HTERT RPE-1 (cell line): ENCODE measurements around the gene LGALS3BP.

Experiments used
- in situ Hi-C: fragments of 300-500 bp; cut with MboI; formaldehyde crosslinking; loops from 4 replicates; pipeline ENCODE4 v1.14.3; 2020; ENCODE audit warnings: low sequenced_read_pairs

LGALS3BP gene

DNA sequence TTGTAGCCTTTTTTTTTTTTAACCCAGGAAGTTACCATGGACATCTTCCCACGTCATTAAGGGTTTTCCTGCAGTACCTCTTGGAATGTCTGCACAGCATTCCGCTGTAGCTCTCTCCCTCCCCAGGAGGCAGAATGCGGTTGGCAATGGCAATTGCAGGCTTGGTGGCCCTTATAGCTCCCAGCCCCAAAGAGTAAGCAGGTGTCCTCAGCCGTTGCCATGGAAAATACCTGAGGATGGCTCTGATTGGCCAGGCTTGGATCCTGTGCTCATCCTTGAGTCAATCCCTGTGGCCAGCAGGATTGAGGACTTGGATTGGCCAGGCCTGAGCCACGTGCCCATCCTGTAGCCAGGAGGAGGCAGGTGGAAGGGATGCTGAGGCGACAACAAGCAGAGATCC, 39.0 kb downstream of the LGALS3BP start:
- in situ Hi-C loops: no loop called here

DNA sequence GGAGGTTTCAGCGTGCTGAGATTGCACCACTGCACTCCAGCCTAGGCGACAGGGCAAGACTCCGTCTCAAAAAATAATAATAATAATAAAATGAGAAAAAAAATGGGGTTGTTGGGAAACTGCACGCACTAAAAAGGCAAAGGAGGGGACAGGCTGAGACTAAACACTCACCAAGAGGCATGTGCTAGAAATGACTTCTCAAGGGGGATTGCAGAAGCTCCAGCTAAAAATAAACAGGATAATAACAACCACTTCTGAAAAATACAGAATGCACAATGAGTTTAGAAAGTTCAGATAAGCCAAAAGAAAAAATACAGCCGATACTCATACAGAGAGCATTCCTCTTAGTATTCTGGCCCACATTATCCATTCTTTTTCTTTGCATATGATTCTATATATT, 39.5 kb downstream of the LGALS3BP start:
- in situ Hi-C loops: no loop called here

DNA sequence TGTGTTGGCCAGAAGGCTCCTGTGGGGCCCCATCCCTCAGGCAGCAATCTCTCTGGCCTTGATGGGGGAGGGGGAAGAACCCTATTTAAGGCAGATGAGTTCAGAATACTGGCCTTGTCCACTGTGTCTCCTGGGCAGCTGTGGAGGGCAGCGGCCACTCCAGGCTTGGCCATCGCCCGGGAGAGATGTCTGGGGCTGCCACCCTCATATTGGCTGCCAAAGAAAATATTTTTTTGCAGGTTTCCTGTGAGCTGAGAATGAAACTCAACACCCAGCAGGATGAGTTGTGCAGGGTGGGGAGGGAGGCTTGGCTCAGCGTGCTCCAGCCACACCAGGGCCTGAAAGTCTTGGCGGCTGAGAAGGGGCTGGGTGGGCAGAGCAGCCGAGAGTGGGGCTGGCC, 40.1 kb downstream of the LGALS3BP start:
- in situ Hi-C loops: no loop called here

DNA sequence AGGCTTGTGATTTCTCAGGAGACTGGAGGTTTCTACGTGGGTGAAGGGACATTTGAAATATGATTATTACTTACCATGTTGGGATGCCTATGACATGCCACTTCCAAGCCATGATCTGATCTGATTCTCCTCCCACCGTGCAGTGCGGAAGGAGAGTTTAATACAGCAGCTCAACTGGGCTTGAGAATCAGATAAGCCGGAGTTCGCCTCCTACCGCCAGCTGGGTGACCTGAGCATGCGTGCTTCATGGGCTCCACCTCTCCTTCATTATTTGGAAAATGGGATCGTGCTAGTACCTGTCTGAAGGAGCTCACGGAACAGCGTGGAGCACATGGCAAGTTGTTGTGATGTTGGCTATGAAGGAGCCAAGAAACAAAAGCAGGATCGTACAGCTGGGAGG, 42.2 kb downstream of the LGALS3BP start:
- in situ Hi-C loops: no loop called here

DNA sequence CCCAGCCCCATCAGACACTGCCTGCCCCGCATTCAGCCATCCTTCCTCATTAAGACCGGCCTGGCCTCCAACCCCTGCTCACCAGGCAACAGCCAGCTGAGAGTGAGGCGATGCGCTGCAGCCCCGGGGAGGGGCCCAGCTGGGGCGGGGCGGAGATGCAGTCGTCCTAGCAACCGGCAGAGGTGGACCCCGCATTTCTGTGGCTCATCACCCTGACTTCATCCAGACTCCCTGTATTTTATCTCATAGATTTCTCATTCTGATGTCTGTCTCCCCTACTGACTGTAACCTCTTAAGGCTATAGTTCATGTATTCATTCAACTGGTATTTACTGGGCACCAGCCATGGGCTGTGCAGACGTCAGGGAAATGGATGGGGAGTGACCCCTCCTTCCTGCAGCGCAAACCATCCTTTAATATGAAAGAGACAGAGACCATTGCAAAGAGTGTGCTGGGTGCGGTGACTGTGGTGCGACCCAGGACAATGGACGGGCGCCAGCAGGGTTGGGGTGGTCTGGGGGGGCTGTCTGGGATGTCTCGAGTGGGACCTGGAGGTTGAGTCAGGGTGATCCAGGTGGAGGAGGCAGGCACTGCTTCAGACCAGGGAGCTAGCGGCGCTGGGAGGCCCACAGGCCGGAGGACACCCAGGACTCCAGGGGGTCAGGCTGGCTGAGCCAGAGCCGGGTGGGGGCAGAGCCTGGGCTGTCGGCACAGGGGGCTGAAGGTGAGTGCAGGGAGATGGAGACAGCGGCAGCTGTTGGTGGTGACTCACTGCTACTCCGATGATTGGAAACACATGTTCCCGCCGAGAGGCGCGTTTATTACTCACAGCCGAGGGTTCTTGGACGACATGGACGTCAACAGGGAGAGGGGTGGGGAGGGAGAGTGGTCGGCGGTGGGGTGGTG, 44.1 kb downstream of the LGALS3BP start:
- in situ Hi-C loops: no loop called here

DNA sequence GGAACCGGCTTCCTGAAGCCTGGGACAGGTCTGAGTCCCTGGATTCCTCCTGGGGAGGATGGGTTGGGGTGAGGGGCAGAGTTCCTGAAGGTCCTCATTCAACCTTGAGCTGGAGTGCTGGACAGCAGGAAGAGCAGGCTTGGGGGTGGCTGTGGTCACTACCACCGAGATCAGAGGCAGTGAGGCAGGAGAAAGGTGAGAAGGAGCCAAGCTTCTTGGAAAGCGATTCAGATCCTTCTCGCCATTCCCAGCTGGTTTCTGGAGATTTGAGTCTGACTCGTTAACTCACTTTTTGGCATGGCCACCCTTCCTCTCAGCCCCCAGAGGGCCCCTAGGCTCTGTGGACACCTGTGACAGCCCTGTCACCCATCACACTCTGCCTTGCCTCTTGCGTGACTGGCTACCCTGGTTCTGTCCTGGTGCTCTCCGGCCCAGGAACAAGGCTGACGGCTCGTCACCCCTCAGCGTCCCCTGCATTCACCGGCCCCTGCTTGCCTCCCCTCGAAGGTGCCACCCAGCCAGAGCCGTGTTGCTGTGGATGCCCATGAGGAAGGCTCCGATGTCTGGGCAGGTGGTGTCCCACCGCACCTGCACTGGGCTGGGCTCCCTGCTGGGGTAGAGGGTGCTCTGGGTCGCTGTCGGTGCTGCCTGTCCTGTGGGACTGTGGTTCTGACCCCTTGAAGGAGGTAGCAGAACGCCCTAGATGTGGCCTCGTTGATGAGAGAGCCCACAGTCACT, 44.9 kb downstream of the LGALS3BP start:
- in situ Hi-C loops: no loop called here

DNA sequence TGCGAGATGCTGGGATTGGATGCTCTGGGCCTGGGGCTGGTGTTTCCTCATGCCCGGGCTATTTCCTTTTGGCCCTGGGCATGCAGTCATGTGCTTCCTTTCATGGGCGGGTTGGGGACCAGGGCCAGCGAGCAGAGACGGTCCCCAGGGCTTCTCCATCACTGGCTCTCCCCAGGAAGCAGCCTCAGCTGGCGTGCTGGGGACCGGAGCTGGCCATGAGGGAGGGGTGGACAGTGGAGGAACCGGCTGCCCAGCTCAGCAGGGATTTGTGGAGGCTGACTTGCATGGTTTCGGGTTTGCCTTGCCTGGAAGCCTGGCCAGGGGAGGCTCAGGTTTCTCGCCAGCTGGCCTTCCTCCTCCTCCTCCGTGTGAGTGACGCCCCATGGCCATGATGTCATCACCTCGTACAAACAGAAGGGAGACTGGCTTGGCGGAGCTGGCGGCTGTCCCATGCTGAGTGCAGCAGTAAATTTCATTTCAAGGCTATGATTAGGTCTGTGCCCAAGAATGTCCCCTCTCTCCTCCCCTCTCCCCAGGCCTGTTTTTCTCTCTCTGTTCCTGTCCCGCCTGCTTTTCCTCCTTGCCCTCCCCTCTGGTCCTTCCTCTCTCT, 45.7 kb downstream of the LGALS3BP start:
- in situ Hi-C loops: no loop called here

DNA sequence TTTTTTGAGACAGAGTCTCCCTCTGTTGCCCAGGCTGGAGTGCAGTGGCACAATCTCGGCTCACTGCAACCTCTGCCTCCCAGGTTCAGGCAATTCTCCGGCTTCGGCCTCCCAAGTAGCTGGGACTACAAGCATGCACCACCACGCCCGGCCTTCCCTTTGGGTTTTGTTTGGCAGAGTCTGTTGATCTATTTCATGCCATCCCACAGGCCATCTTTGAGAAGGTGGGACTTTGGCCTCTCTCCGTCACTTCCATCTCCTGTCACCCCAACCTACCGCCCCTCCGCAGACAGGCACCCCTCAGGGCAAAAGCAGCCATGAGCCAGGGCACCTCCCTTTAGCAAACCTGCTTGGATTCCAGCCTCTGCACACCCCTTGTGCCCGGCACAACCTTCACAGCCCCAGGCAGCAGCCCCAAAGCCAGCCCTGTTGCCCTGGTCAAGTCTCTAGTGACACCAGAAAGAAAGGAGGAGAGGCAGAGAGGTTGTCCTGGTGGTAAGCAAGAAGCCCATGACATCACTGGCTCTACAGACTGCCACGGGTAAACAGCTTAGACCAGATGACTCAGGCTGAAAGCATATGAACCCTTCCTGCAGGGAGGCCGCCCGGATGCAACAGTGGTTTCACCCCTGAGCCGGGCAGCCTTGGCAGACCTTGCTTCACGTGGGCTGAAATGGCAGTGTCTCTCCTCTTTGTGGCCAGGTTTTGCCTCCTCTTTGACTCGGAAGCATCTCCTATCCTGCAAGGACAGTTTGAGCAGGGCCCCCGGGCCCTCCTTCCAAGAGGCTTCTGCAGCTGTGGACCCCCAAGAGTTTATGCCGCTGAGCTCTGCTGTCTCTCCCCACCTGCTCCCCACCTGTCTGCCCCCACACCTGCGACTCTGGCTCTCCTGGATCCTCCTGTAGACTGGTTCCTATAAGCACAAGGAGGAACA, 46.4 kb downstream of the LGALS3BP start:
- in situ Hi-C loops: no loop called here

DNA sequence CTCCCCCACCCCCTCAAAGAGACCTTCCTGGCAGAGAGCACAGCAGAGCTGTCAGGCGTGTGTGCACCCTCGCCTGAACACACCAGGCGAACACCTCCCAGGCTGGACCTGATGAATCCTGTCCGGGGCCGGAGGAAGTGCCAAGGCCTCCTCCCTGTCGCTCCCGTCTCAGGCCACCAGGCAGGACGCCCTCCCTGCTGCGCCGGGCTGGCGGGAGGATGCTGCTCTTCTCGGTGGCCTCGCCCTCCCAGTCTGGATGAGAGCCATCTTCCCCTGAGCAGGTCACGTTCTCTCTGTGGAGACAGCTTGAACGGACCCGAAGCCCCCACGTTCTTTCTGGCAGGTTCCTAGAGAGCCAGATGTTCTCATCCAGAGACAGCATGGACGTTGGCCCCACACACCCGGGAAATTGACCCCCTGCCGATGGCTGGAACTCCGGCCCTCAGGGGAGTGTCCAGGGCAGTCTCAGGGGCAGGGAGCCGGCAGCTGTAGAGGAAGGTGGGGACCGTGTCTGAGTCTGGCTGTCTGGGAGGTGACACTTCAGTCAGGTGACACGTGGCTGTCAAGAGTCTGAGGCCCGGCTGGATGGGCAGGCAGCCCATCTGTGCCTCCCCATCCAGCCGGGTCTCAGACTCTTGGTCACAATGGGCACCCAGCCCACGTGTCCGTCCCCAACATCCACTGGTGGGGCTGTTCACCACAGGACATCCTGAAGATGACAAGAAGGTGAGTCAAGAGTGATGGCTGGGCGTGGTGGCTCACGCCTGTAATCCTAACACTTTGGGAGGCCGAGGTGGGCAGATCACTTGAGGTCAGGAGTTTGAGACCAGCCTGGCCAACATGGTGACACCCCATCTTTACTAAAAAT, 49.6 kb downstream of the LGALS3BP start:
- in situ Hi-C loops: no loop called here

DNA sequence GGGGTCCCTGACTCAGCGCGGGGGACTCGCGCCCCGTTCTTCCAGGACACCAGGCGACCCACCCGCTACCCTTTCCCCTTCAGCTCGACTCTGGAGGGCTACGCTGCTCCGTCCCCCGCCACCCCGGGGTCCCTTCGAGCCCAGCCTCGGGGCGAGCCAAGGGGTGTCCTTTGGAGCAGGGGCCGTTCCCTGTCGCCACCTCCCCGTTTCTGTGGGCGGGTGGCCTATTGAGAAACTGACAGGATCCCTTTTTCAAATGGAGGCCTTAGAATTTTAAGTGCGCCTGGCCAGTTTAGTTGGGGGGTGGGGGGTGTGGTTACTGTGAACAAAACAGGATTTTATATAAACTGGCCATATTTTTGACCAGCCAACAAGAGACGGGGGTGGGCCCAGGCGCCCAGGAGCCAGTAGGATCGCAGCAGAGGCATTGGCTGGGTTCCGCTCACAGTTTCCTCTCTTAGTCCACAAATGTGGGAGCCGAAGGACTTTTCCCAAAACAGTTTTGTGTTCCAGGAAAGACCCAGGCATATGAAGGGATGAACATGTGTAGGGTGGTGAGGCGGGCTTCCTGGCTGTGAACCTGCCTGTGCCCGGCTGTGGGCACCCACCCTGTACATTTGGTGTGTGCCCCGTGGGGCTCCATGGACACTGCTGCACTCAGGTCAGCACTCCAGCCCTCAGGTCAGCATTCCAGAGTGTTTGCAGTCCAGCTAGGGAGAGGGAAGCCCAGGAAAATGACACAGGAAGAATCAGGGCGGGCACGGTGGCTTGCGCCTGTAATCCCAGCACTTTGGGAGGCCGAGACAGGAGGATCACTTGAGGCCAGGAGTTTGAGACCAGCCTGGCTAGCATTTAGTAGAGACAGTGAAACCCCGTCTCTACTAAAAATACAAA, 53.8 kb downstream of the LGALS3BP start:
- in situ Hi-C loops: no loop called here

DNA sequence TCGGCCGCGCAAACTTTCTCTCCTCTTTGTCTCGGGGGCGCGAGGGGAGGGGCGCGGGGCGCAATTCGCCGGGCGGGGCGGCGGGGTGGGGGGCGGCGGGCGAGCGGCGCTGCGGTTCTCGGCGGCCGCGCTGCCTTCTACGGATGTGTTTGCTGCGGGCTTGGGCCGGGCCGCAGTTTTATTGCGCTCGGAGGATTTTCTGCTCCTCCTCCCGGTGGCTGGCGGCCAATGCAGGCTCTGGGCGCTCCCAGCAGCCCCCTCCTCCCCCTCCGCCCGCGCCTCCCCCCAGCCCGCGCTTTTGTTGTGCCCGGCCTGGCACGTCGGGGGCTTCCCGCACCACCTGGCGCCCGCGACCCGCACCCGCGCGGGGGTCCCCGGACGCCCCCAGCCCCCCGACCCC, 54.5 kb downstream of the LGALS3BP start, which contains the start of gene TIMP2:
Gene TIMP2 (minus strand): TSS at position 154 of the 400 bp plus-strand sequence. CDS start 299 bp downstream, outside the sequence.
- in situ Hi-C loops: no loop called here

DNA sequence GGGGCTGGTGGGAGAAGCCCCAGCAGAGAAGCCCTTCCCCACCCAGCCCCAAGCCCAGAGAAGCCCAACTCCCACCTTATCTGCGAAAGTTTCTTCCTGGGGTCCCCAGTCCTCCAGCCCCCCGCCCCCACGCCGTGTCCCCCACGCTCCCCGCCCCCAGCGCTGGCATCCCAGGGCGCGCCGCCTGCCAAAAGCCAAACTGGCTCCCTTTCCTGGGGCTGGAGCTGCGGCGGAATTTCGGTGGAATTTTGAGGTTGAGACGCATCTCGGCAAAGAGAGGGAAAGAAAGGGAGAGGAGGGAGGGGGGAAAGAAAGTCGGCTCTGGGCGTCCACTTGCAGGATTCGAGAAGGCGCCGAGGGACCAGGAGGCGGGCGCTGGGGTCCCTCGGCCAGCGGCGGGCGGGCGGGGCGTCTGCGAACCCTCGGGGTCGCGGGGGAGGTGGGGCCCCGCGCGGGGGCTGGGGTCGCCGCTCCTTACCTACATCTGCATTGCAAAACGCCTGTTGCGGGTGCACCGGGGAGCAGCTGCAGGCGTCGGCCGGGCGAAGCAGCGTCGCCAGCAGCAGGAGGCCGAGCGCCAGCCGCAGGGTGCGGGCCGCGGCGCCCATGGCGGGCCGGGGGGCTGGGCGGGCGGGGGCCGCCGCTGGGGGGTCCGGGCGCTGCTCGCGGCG, 55.1 kb downstream of the LGALS3BP start:
- in situ Hi-C loops: no loop called here

DNA sequence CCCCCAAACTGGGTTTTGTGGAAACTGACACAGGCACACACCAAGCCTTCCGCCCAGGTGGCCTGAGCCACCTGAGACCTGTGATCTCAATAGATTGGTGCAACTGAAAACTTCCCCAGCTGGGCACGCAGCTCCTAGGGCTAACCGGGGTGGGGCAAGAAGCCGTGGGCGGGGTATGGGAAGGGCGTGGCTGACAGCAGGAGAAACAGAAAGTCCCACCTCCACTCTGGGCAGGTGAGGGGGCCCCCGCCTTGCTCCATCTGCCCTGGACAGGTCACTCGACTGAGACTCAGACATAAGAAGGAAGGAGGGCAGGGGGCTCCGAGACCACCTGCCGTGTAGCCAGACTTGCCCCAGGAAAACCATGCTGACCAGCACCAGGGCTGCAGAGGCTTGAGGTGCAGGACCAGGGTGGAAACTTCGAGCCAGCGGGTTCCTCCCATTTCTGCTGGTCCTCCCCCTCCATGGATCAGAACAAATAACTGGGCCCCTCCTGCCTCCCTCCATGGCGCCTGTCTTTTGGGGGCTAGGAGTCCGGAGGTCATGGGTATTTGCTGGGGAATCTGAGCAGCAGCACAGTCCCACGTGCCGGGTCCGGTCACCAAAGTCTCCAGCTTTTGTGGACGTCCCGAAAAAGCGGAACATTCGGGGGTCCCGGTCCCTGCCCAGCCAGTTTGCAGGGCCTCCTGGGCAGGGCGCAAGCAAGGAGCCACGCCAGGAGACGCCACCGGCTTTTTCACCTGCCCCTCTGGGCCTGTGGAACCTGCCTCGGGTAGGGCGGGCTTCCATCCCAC, 55.9 kb downstream of the LGALS3BP start:
- in situ Hi-C loops: no loop called here

DNA sequence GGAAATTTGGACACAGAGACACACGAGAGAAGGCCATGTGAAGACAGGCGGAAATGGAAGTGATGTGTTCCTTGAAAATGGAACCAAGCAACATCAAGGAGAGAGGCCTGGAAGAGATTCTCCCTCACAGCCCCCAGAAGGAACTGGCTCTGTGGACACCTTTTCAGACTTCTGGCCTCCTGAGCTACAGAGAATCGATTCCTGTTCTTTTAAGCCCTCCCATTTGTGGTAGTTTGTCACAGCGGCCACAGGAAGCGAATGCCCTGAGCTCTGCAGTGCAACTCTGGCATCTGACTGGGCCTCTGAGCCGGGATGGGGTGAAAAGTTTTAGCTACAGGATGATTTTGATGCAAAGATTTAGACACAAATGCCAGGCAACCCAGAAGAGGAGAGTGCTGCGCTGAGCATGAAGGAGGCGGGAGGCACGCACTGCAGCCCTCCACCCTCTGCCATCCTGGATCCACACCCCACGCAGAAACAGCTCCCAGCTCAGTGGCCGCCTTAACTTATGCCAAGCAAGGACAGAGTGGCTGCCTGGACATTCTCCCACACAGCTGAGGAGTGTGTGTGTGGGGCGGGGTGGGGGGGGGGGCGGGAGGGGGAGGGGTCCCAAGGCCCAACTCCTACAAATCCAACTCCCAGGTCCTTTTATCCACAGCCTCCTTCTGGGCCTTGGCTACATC, 56.8 kb downstream of the LGALS3BP start:
- in situ Hi-C loops: no loop called here

DNA sequence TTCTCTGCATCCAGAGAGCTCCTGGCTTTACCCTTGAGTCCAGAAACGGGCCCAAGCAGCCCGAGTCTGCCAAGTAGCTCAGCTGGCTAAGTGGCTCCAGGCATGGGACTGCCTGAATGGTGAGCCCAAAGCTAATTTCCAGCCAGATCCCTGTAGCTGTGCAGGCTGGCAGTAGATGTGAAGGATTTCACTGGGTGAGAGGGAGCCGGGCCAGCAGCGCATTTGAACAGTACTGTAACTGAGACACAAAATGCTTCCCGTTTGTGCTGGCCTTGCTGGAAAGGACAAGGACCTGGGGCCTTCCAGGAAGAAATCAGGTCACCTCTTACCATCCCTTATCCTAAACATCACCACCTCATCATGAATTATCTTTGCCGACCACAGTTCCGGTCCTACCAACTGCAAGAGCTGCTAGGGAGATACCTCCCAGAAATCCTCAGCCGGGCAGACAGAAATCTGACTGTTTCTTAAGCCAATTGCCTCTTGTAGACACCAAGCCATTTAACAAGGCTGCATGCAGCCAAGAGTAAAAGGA, 58.2 kb downstream of the LGALS3BP start:
- in situ Hi-C loops: no loop called here
